A549 (cell line): ENCODE measurements around the gene CD99. TPM values are rescaled to one million over a fixed set of nuclear protein-coding genes. Genes with fewer than 3 reads are reported as not detected.

ENCODE experiments used
- ATAC-seq, 2 experiments: fragments of 200-7000 bp in 1 of 2; fragments of >200 bp in 1 of 2; cut with Nextera tagmentation in 1 of 2; cut with Tn5 transposase in 1 of 2; 3 replicates each; pipeline versions ENCODE4 v1.8.0 to v1.9.1; 2018 to 2020; ENCODE audit warnings: mild to moderate bottlenecking in 1 of 2, moderate library complexity in 1 of 2
- CTCF ChIA-PET: fragments of 300-600 bp; sonication (Branson Sonifier 250); formaldehyde crosslinking; extraction: SDS; loops from one replicate; lab custom pipeline; 2021; ENCODE audit warnings: antibody characterized with exemption, inconsistent platforms; lab: Yijun Ruan, JAX
- POLR2A ChIA-PET: fragments of 350-600 bp; formaldehyde crosslinking; extraction: SDS; loops from one replicate; lab custom pipeline; 2021; ENCODE audit warnings: antibody characterized with exemption, inconsistent platforms; lab: Yijun Ruan, JAX
- DNase-seq, 2 experiments: peaks; one replicate each; pipeline versions ENCODE4 v3.0.0 to v3.0.0-alpha.2; 2011 to 2016; ENCODE audit warnings: low read depth in 1 of 2, low spot score in 1 of 2
- FAIRE-seq: peaks from 2 replicates; lab custom pipeline; 2011; peaks lifted over from hg19 to GRCh38; lab: Jason Lieb, UNC
- H3K27ac ChIP-seq, 2 experiments: fragments of >200 bp; sonication (Bioruptor Twin); formaldehyde crosslinking; 3 replicates each; pipeline ENCODE4 v1.5.1; 2016 to 2017
- H3K4me1 ChIP-seq: fragments of >200 bp; sonication (Bioruptor Twin); formaldehyde crosslinking; 3 replicates; pipeline ENCODE4 v1.6.1; 2016
- H3K4me2 ChIP-seq: fragments of >200 bp; sonication (Bioruptor Twin); formaldehyde crosslinking; 3 replicates; pipeline ENCODE4 v1.6.1; 2016
- H3K4me3 ChIP-seq: fragments of >200 bp; sonication (Bioruptor Twin); formaldehyde crosslinking; 3 replicates; pipeline ENCODE4 v1.5.1; 2016
- H3K9me3 ChIP-seq: fragments of >200 bp; sonication (Bioruptor Twin); formaldehyde crosslinking; 3 replicates; pipeline ENCODE4 v1.6.1; 2016
- CBX8 ChIP-seq: fragments of 200-600 bp; sonication (generic); IDR thresholded peaks from 2 replicates; pipeline ENCODE4 v1.6.1; 2016
- CEBPB ChIP-seq, 2 experiments: fragments of >200 bp in 1 of 2; sonication (Bioruptor Twin) in 1 of 2; formaldehyde crosslinking in 1 of 2; IDR thresholded peaks; 2 replicates each; pipeline ENCODE4 v1.6.1; 2012 to 2016
- CTCF ChIP-seq: fragments of >200 bp; sonication (Bioruptor Twin); formaldehyde crosslinking; IDR thresholded peaks from 3 replicates; pipeline ENCODE4 v1.5.1; 2016
- FOSL2 ChIP-seq, 2 experiments: fragments of 450-650 bp in 1 of 2; fragments of >200 bp in 1 of 2; sonication (Bioruptor Twin) in 1 of 2; formaldehyde crosslinking; IDR thresholded peaks; 2 replicates each; pipeline versions ENCODE4 v1.5.0 to v1.6.1; 2016 to 2020; ENCODE audit warnings: mild to moderate bottlenecking in 1 of 2, moderate library complexity in 1 of 2
- FOXS1 ChIP-seq: fragments of 250-450 bp; sonication (Bioruptor Pico); IDR thresholded peaks from 2 replicates; pipeline ENCODE4 v1.5.0; 2020; ENCODE audit warnings: mild to moderate bottlenecking, moderate library complexity
- HES2 ChIP-seq: fragments of >200 bp; sonication (Bioruptor Twin); formaldehyde crosslinking; IDR thresholded peaks from 2 replicates; pipeline ENCODE4 v1.6.1; 2016
- HOXA7 ChIP-seq: fragments of 250-450 bp; sonication (Bioruptor Pico); IDR thresholded peaks from 2 replicates; pipeline ENCODE4 v1.5.0; 2020; ENCODE audit warnings: mild to moderate bottlenecking, moderate library complexity
- KDM5A ChIP-seq: fragments of 200-600 bp; sonication (generic); IDR thresholded peaks from 2 replicates; pipeline ENCODE4 v1.6.1; 2016; ENCODE audit warnings: antibody characterized with exemption, mild to moderate bottlenecking
- MAFK ChIP-seq: fragments of 450-650 bp; IDR thresholded peaks from 2 replicates; pipeline ENCODE4 v1.6.1; 2014; ENCODE audit not compliant: partially characterized antibody
- MAX ChIP-seq: IDR thresholded peaks from 2 replicates; pipeline ENCODE4 v1.6.1; 2012
- MAZ ChIP-seq: fragments of 150-350 bp; IDR thresholded peaks from 2 replicates; pipeline ENCODE4 v1.6.1; 2014; ENCODE audit warnings: antibody characterized with exemption, low read depth, low read length, borderline replicate concordance
- MYC ChIP-seq: IDR thresholded peaks from 2 replicates; pipeline ENCODE4 v1.6.1; 2012; ENCODE audit warnings: mild to moderate bottlenecking, inconsistent platforms, low read length, improper control_type of control experiment, borderline replicate concordance
- NPAS2 ChIP-seq: fragments of 250-450 bp; sonication (Bioruptor Pico); IDR thresholded peaks from 2 replicates; pipeline ENCODE4 v1.8.0; 2022; ENCODE audit warnings: mild to moderate bottlenecking, moderate library complexity, borderline replicate concordance
- POLR2A ChIP-seq: IDR thresholded peaks from 2 replicates; pipeline ENCODE4 v1.6.1; 2012; ENCODE audit warnings: mild to moderate bottlenecking, low read length
- POLR2AphosphoS2 ChIP-seq: conservative IDR thresholded peaks from 2 replicates; pipeline ENCODE4 v1.6.1; 2012; ENCODE audit warnings: low read length, improper control_type of control experiment, inconsistent platforms
- RARB ChIP-seq: fragments of 250-450 bp; sonication (Bioruptor Pico); IDR thresholded peaks from 2 replicates; pipeline ENCODE4 v1.8.0; 2021; ENCODE audit warnings: mild to moderate bottlenecking, moderate library complexity
- RCOR1 ChIP-seq: fragments of 150-350 bp; IDR thresholded peaks from 2 replicates; pipeline ENCODE4 v1.6.1; 2014; ENCODE audit warnings: antibody characterized with exemption, low read length, low read depth
- REST ChIP-seq: fragments of 200-600 bp; sonication (generic); IDR thresholded peaks from 2 replicates; pipeline ENCODE4 v1.6.1; 2016; ENCODE audit warnings: antibody characterized with exemption, mild to moderate bottlenecking, moderate library complexity
- RNF2 ChIP-seq: fragments of 200-600 bp; sonication (generic); IDR thresholded peaks from 2 replicates; pipeline ENCODE4 v1.6.1; 2016; ENCODE audit warnings: low read depth, mild to moderate bottlenecking, antibody characterized with exemption, moderate library complexity, borderline replicate concordance
- TP53 ChIP-seq: fragments of 250-450 bp; sonication (Bioruptor Pico); IDR thresholded peaks from 2 replicates; pipeline ENCODE4 v1.5.0; 2021; ENCODE audit warnings: mild to moderate bottlenecking, moderate library complexity
- USF2 ChIP-seq: fragments of 450-650 bp; IDR thresholded peaks from 2 replicates; pipeline ENCODE4 v1.6.1; 2014; ENCODE audit warnings: antibody characterized with exemption
- ZNF302 ChIP-seq: fragments of 250-450 bp; sonication (Bioruptor Pico); IDR thresholded peaks from 2 replicates; pipeline ENCODE4 v1.9.0; 2021; ENCODE audit warnings: inconsistent platforms, mild to moderate bottlenecking, moderate library complexity
- WGBS: methylation state at CpG from one replicate; pipeline ENCODE4 v1.1.6; 2017; ENCODE audit errors: missing lambda C conversion rate; 5-methylcytosine and 5-hydroxymethylcytosine counted together
- polyA plus RNA-seq, 4 experiments: library from polyadenylated mRNA; depleted of rRNA in 3 of 4; stranded (reverse); fragments of >200 nt; fragmentation: RNase III in 1 of 4; extraction: RNeasy Plus Mini Kit Qiagen cat#74134 plus additional on column Dnase treatment in 1 of 4; gene quantifications; 2 replicates in 3 of 4; 3 replicates in 1 of 4; pipeline ENCODE4 v1.2.3, GENCODE V29; 2011 to 2017

The CD99 gene
- polyA plus RNA-seq, 2 of the 4 experiments (the other 2 are of a cell fraction) = 136 to 172 TPM

GRCh38 chrX:2735270-2735669 lies 44.2 kb downstream of the CD99 start:
- WGBS = 89% methylated on average over 4 of the region's 4 CpGs
- Histone ChIP-seq H3K4me3 (no peak overlapping the region), H3K4me1 (no peaks in the 10 kb centered on the region), H3K27ac (no peak overlapping the region), H3K9me3 (no peaks in the 10 kb centered on the region), H3K4me2 (no peak overlapping the region)
- POLR2A ChIA-PET = no interaction called here
- CTCF ChIA-PET = no interaction called here
- TF ChIP-seq RNF2 = no peak
- no peak for TF ChIP-seq REST
- TF ChIP-seq MAFK = no peak
- TF ChIP-seq FOXS1 (CRISPR knock-in tag) = no peak
- TF ChIP-seq CTCF = no peak
- no peak for TF ChIP-seq POLR2A
- no peak for TF ChIP-seq FOSL2 (IDR thresholded peaks at IDR 0.05)
- TF ChIP-seq FOSL2 (CRISPR knock-in tag; IDR thresholded peaks at IDR 0.05) = no peak
- TF ChIP-seq KDM5A = no peak
- no peak for TF ChIP-seq POLR2AphosphoS2
- TF ChIP-seq USF2 = no peak
- no peak for TF ChIP-seq HES2
- no peak for TF ChIP-seq HOXA7 (CRISPR knock-in tag)
- no peak for TF ChIP-seq CEBPB (IDR thresholded peaks at IDR 0.05)
- no peak for TF ChIP-seq RARB
- no peak for TF ChIP-seq ZNF302 (CRISPR knock-in tag)
- TF ChIP-seq MAX = no peak
- TF ChIP-seq RCOR1 = no peak
- TF ChIP-seq CBX8 = no peak
- TF ChIP-seq TP53 (CRISPR knock-in tag) = no peak
- no peak for ATAC-seq
- FAIRE-seq = no peak
- DNase-seq = no peak

GRCh38 chrX:2740672-2741071 lies 49.6 kb downstream of the CD99 start:
- WGBS = 94% methylated on average over 11 of the region's 11 CpGs
- TF ChIP-seq MAX (no peak), NPAS2 (no peak), MAZ (no peak), MYC (no peak)
- POLR2A ChIA-PET = no interaction called here
- ATAC-seq = no peak
- Histone ChIP-seq H3K4me2 (no peak overlapping the region), H3K4me1 (peaks cover 8% of the 10 kb centered on the region), H3K9me3 (no peaks in the 10 kb centered on the region), H3K27ac (no peak overlapping the region), H3K4me3 (no peak overlapping the region)
- no peak for DNase-seq
- no peak for FAIRE-seq
- CTCF ChIA-PET = no interaction called here
